Measurements from ENCODE around the gene TNFAIP1.

The TNFAIP1 gene

DNA sequence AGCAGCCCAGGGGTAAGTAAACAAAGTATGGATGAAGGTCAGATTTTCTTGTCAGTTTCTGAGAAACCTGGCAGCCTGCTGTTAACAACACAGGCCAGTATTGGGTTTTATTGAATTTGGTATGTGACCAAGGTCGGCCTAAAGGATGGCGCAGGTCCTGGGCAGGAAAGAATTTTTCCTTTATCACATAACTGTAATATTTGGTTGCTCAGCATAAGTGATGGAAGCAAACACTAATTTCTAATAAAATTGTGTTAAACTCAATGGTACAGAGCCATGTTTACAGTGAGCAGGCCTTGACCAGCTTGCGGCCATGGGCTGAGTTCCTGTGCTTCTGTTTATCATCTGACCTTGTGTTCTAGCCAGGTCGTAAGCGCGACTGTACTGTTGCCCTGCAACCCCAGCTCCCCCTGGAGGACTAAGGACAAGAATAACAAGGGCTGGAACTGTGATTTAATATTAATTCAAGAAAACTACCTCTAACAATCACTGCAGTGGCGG, 11.2 kb downstream of the TNFAIP1 start:
- no peak for DNase-seq

DNA sequence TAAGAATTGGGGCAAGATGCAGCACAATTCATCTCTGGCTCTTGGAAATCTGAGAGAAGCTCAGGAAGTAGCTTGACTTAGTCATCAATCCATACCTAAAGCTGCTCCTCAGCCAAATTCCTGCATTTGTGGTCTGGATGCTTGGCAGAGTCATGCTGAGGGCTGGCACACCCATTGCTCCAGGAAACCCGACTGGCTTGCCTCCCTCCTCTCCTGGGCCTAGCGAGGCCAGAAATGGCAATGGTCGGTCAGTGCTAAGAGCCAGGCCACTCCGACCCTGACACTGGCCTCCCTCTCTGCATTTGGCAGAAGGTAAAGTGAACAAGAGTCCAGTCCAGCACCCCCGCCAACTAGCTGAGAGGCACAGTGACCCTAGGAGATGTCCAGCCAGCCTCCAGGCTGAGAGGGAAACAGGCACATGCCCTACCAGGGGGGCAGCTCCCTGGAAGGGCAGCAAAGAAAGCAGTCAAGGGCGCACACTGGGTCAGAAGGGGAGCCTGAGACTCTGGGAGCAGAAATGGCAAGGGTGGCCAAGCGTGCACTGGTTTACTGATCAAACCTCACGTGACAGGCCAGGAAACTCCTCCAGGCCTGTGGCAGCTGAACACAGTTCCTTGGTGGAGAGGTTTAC, 11.8 kb downstream of the TNFAIP1 start:
- DNase-seq = no peak

DNA sequence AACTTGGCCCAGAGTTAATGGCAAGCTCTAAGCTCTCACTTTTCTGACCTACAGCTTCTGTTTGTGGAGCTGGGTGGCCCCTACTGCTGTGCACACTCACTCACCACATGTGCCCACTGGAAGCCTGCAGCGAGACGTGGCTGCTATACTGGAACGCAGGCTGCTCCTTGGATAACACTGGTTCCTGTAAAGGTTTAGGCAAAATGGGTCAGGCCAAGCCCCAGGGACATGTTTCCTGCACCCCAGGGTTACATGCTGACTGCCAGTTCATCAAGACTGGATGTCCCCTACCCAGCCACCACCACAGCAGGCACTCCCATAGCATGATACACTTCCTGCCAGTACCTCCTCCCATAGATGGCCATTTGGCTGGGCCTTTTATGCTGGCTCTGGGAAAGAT, 13.4 kb downstream of the TNFAIP1 start:
- DNase-seq = no peak

DNA sequence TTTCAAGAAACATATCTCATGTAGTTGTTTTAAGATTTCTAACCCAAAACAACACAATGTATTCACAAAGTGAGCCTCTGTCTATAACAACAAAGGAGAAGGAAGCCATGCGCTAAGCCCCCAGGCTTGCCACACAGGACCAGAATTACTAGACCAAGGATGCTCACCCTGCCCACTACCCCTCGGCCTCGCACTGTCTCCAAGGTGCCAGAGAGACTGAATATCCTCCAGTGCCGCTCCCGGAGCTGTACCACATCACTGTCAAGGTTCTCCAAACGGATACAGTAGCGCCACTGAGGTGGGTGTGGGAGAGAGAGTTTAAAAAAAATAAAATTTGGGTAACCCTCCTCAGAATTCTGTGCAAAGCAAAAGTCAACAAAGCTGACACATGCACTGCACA, 14.7 kb downstream of the TNFAIP1 start:
- DNase-seq = no peak

DNA sequence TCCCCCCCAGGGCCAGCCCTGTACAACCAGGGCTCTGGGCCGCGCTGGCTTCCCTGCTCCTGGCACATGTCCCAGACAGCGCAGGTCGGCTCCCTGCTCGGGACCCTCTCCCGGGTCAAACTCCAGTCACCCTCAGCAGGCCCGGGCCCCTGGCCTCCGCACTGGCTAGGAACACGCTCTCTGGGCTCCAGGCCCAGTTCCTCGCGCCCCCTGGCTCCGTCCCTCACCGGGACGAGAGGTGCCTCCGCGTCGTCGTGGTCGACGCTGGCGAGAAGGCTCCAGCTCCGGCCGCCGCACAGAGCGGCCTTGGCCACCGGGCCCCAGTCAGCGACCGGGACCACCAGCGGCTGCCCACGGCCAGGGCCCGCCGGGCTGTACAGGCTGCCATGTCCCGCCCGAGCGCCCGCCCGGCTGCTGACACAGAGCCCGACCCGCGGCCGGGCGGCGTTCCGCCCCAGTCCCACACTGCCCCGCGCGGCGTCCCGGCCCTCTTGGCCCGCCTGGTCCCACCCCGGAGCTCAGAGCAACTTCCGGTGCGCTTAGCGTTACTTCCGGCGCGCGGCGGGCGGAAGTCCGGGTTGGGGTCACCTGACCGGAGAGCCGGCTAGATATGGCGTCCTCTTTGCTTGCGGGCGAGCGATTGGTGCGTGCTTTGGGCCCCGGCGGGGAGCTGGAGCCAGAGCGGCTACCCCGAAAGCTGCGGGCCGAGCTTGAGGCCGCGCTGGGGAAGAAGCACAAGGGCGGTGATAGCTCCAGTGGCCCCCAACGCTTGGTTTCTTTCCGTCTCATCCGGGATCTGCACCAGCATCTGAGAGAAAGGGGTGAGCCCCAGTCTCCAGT, 21.7 kb downstream of the TNFAIP1 start, which contains the start of gene POLDIP2:
Gene POLDIP2 (minus strand): TSS at position 467 of the 840 bp plus-strand sequence. CDS start 79 bp downstream, at position 388.
- peak; percentile 97 for DNase-seq

DNA sequence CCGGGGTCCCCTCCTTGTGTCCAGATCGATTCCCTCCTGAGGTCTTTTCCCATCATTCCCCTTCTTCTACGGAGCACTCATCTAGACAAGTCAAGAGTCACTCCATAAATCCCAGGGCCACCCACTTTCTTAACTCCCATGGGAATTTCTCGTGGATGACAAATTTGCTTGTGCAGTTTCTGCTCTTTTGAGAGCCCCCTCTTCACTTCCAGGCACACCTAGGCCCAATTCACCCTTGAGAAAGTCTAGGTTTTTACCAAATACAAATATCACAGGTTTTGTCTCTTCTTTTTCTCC, 22.3 kb downstream of the TNFAIP1 start:
- DNase-seq = no peak

DNA sequence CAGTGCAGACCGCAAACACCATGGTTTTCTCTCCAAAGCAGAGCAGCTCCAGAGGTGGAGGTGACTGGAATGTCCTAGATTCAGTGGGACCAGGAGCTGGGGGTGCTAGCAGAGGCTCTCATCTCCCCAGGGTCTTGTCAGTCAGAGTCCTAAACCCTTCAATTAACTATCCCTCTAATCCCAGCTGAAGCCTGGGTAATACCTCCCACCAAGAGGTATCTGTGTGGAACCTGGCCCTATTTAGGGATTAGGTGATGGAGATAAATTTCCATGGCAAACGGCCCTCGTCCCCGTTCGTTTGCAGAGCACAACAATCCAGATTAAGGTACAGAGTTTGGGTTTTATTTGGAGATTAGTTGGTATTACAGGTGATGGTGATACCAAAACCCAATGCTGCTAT, 27.6 kb downstream of the TNFAIP1 start:
- DNase-seq = no peak

DNA sequence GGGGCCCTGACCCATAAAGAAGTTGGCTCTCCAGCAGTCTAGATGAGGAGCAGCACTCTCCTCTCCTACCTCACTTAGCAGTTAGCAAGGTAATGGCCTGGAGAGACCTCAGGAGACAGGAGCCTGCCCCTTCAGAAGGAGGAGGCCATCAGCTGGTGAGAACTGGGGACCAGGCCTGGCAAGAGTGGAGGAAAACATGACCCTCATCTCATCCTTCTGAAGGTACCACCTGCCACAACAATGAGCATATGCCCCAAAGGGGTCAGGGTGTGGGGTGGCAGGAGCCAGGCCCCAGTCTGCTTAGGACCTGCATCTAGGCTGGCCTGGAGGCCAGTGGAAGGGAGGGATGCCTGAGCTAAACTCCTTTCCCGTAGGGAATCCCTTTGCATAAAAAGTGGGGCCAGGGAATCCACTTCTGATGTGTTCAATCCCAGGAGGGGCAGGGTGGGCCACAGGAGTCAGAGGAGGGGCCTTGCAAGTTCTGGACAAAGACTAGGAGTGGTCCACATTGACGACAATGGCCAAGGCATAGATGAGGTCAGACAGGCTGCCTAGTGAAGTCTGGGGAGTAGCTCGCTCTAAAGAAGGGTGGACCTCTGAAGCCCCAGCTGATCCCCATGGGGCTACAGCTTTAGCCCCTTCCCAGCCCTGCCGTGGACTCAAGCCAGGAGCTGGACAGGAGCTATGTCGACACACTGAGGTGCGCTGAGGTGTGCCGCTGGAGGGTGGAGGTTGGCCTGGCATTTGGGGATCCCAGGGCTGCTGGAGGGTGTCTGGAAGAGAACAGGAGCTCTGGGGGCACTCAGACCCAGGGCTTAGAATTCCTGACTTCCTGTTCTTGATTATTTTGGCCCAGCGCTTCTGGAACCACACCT, 28.5 kb downstream of the TNFAIP1 start:
- DNase-seq = no peak

DNA sequence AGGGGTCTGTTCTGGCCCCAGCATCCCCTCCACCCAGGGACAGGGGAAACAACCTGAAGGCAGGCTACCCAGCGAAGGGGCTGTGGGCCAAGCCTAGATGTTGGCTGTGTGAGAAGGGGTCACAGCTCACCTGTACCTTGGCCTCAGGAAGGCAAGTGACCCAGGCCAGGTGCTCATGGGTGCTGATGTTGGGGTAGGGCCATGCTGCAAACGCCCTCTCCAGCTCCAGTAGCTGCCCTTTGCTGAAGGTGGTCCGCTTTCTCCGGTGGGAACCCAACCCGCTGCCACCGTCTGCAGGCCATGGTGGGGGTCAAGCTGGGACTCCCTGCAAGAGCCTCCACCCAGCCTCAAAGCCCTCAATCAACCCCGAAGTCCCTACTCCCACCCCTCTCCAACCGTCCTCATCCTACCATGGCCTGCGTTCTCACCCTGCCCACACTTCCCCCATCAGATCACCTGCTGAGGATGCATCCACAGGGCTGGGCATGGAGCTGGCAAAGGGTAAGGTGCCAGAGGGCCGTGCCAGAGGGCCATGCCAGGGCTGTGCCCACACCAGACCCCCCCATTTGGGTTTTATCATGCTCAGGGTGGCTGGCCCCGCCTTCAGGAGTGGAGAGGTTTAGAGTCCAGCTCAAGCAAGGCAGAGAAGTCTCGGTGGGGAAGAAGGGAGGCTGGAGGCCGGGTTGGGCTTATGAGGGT, 29.3 kb downstream of the TNFAIP1 start, which contains the start of gene SEBOX:
Gene SEBOX (minus strand): TSS at position 535 of the 699 bp plus-strand sequence. CDS start 48 bp downstream, at position 487.
- no peak for DNase-seq

DNA sequence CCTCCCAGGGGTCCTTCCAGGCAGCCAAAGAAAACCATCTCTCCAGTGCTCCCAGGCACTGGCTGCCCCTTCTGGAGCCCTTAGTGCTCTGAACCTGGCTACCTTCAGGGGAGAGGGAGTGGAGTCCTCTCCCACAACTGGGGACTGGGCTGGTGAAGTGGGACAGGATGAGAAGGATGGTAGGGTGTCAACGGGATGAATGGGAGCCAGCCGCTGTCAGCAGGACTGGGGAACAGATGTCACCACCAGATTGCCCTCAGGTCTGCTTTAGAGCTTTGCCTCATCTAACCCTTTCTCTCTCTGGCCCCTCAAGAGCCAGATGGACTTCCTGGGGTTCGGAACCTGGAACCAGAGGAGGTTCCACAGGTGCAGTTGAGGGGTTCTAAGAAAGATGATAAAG, 29.9 kb downstream of the TNFAIP1 start:
- DNase-seq = no peak

DNA sequence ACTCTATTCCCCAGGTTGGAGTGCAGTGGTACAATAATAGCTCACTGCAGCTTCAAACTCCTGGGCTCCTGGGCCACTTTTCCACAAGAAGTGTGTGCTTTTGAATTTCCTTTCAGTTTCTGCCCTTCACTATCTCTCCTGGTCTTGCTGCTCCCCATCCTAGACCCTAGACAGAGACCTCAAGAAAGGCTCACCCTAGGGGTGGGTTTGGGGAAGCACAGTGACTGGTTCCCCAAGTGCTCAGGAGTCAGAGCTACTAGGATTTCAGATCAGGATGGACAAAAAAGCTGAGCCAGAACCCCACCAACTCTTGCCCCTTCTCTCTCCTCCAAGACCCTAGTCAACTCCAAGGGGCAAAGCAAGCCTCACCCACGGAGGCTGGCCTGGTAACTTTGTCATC, 31.0 kb downstream of the TNFAIP1 start:
- DNase-seq = no peak

DNA sequence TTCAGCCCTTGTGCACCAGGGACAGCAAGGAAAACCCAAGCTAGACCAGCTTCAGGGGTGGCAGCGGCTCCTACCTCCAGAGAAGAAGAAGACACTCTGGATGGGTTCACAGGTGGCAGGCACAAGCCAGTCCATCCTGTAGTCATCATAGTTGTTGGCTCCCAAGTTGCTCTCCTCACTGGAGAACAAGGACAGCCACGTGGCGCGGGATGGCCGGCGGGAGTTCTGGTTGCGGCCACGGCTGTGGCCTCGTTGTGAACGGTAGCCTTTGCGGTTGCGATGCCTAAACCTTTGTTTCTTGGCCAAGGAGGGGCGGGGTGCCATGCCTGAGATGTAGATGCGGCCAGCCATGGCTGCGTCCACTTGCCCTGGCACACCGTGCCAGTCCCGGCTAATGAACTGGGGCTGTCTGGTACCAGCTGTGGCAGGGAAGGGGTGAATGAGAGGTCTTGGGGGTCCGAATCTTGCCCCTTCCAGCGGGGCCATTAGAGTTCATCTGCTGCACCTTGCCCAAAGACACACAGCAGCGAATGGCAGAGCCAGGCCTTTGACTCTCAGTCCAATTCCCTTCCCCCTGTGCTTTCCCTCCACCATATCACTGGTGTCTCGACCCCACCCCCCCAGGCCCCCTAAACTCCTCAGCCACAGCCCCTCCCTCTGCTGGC, 32.2 kb downstream of the TNFAIP1 start:
- DNase-seq = no peak

DNA sequence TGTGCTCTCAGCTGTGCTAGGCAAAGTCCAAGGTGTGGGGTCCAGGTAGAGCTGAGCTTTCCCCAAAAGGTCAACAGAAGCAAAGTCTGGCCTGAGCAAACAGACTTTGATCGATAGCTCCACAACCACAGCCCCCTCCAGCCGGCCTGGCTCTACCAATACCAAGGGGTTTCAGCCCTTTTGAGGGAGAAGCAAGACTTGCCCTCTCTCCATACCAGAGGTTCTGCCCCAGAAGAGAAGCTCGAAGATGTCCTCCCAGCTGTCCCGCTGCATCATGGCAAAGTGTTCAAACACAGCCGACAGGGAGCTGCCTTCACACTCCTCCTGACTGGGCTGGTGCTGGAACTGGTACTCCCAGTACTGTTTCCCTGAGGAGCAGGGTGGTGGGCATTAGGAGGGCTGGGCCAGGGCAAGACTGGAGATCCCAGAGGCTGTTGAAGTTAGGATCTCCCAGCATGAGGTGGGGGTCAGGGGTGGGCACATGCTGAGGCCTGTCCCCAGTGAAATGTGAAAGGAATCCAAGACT, 32.8 kb downstream of the TNFAIP1 start:
- no peak for DNase-seq

DNA sequence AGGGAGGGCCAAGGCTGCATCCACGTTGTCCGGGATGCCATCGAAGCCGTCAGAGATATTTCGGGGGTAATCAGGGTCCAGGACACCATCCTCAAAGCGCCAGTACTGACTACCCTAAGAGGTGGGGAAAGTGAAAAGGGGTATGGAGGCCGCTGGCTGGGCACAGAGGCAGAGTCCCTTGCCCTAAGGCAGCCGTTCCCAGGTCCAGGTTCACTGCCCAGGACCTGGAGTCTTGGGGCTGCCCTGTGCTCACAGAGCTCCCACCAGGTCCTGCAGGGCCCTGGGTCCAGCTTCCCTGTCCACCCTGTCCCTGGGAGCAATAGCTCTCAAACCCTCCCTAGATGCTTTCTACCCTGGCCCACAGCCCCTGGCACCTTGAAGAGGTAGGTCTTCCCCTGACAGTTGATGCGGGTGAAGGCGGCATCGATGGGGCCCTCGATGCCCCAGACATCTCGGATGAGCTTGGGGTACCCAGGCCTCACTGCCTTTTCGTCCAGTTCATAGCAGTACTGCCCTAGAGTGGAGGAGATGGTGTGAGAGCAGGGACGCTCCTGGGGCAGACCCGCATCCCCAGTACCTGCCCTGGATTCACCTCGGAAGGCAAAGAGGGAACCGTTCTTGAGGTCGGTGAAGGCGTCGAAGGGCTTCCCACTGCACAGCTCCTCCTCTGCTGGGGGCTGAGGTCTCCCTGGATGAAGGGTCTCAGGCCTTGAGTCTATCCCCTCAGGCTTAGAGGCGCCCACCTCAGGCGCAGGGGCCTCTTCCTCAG, 33.5 kb downstream of the TNFAIP1 start:
- no peak for DNase-seq

DNA sequence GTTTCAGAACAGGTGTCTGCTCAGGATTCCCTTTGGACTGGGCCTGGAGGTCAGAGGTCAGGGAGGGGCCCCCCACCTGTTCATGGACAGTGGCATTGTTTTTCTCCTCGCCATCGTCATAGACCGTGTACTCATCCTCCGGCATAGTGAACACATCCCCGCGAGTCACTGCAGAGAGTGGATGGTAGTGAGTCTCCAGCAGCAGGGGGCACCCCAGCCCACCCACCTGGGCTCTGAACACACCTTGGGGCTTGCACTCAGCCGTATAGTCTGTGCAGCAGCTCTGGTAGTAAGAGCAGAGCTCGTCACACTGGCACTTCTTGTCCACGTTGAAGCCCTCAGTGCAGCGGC, 34.1 kb downstream of the TNFAIP1 start:
- no peak for DNase-seq

DNA sequence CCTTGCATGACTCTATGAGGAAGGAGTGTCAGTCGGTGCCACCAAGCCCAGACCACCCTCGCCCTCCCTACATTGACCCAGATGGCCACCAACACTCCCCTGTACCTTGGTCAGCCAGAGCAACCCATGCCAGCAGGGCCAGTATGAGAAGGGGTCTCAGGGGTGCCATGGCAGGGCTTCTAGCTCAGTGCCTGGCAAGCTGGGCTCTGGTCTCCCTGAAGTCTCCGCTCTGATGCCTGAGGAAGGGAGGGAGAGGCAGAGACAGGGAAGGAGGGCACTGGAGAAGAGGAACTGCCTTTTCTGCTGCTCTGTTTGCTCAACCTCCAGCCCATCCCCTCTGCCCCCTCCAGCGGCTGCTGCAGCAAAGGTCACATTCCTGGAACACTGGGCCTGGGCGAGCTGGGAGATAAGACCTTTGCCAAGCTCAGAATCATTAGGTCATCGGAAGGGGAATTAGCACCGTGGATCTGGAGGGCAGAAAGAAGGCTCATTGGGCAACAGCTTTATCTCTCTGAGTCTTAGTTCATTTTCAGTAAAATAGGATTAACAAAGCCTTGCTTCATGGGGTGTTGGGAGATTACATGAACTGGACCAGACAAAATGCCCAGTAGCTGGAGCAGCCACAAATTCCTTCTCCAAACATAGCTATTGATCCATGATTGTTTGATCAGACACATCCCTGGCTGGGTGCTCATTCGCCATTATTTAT, 34.6 kb downstream of the TNFAIP1 start, which contains the start of gene VTN:
Gene VTN (minus strand): TSS at position 273 of the 709 bp plus-strand sequence. CDS start 104 bp downstream, at position 169.
- DNase-seq = no peak

DNA sequence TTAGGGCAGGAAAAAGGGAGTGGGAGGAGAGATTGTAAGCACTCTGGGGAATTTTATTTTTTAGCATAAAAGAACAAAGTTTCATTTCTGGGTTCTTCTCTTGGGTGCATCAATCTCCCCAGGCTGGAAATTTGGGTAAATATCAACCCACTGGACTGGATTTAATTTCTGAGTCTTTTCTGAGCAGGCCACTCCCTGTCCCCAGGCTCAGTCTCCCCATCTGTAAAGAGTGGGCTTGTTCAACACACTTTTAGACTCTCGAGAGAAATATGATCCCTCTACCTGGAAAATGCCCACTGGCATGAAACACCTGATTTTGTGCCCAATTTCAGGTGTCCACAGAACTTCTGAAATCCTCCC, 35.2 kb downstream of the TNFAIP1 start:
- DNase-seq = no peak

DNA sequence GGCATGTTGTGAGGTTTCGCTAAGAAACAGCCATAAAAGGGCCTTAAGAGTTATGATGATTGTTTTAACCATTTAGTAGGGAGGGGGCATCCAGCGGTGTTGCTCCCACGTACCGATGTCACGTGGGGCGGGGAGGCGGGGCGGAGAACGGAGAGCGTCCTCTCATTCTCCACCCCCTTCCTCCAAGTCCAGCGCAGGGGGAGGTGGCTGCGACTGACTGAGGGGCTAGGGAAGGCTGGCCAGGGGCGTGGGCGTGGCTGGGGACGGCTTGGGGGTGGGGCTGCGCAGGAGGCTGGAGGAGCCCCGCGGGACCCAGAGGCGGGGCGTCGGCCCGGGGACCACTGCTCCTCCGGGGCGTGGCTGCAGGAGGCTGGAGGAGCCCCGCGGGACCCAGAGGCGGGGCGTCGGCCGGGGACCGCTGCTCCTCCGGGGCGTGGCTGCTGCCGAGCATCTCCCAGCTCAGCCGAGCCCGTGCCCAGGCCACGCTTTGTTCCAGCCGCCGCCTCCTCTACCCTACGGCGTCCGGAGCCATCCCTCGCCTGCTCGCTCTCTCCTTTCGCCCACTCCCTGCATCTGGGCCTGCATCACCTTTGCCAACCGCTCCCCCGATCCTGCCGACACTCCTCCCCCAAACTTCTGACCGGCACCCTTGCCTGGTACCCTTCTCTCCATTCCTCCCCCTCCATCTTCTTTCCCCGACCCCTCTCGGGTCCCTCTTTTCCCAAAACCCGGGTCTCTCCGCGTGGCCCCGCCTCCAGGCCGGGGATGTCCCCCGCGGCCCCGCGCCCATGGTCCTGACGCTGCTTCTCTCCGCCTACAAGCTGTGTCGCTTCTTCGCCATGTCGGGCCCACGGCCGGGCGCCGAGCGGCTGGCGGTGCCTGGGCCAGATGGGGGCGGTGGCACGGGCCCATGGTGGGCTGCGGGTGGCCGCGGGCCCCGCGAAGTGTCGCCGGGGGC, 36.0 kb downstream of the TNFAIP1 start, which contains the start of gene SARM1:
Gene SARM1 (plus strand): TSS at position 450 of the 958 bp plus-strand sequence. CDS start 339 bp downstream, at position 789.
- DNase-seq = peak; percentile 77
